Breast epithelium (tissue), 3 donors: ENCODE data around the gene C4orf50.
"Not testable (repeated sequence)": the region's sequence is repeated elsewhere in the genome, so short reads cannot be mapped to it uniquely, and the experiment has no call there.

Experiments
- POLR2A ChIP-seq: fragments of 450-650 bp; IDR thresholded peaks from one replicate; pipeline ENCODE4 v1.6.1; 2016; ENCODE audit warnings: antibody characterized with exemption, mild to moderate bottlenecking, moderate library complexity
- TF ChIP-seq, protein P1 (sequence below), 3 donors: fragments of 450-650 bp; IDR thresholded peaks; one replicate each; pipeline ENCODE4 v1.5.1; 2016 to 2017; ENCODE audit warnings: antibody characterized with exemption in 3 of 3, mild to moderate bottlenecking in 3 of 3, moderate library complexity in 3 of 3

DNA sequence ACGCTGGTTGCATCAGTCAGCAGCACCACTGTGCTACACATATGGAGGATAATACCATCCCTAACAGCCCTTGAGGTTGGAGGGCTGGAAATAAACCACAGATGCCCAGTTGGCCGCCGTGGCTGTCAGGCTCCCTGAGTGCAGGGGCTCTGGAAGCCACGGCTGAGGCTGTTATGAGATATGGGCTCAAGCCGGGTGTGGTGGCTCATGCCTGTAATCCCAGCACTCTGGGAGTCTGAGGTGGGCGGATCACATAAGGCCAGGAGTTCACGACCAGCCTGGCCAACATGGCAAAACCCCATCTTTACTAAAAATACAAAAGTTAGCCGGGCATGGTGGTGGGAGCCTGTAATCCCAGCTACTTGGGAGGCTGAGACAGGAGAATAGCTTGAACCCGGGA lies 24.9 kb downstream of the C4orf50 start:
- not testable (repeated sequence) for TF ChIP-seq POLR2A
- TF ChIP-seq, protein P1, sequence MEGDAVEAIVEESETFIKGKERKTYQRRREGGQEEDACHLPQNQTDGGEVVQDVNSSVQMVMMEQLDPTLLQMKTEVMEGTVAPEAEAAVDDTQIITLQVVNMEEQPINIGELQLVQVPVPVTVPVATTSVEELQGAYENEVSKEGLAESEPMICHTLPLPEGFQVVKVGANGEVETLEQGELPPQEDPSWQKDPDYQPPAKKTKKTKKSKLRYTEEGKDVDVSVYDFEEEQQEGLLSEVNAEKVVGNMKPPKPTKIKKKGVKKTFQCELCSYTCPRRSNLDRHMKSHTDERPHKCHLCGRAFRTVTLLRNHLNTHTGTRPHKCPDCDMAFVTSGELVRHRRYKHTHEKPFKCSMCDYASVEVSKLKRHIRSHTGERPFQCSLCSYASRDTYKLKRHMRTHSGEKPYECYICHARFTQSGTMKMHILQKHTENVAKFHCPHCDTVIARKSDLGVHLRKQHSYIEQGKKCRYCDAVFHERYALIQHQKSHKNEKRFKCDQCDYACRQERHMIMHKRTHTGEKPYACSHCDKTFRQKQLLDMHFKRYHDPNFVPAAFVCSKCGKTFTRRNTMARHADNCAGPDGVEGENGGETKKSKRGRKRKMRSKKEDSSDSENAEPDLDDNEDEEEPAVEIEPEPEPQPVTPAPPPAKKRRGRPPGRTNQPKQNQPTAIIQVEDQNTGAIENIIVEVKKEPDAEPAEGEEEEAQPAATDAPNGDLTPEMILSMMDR (IDR thresholded peaks at IDR 0.05) = not testable (repeated sequence)
